KBM-7 (cell line): Measurements from ENCODE around the gene EFR3B.

Source experiments
- DNase-seq: peaks from one replicate; pipeline ENCODE4 v3.0.0-alpha.2; 2015
- in situ Hi-C: fragments of 300-500 bp; cut with MboI; formaldehyde crosslinking; loops from 2 replicates; pipeline ENCODE4 v1.14.3; 2020; ENCODE audit warnings: low sequenced_read_pairs, low pct_unique_long_range_greater_than_20kb, mixed read lengths

Gene EFR3B

DNA sequence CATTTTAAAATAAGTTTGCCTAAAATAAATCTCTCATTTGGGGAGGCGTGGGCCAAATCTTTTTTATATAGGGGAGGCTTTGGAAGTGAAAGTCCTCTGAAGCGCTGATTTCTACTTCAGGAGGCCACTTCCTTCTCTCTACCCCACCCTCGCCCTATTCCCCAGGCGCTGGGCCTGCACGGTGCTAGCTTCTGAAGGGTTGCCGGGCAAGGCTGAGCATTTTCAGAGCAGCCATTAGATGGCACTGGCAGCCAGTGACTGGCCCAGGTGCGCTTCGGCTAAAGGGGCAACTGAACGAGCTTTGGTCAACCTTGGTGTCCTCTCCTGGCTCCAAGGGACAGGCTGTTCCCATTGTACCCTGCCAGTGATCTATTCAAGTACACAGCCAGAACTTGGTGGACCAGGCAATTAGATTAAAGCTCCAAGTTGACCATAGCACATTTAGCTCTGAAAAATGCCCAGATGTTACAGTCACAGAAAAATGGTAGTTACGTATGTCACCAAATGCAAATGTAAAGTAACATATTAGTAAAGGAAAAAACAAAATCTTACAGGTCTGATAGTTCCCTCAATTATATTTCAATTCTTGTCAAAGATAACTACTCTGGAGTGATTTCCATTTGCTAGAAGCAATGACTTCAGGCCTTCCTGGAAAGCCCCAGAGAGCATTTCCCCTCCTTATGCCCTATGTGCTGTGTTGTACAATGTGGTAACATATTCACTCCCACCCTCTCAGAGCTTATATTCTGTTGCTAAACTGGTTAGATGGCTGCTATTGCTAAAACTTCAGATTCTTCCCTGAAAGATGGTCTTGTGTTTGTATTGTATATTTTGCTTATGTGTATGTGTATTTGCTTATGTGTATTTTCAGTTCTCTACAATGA lies 124.4 kb downstream of the EFR3B start:
- DNase-seq, result peak; percentile 52
- in situ Hi-C loops, result no loop called here

DNA sequence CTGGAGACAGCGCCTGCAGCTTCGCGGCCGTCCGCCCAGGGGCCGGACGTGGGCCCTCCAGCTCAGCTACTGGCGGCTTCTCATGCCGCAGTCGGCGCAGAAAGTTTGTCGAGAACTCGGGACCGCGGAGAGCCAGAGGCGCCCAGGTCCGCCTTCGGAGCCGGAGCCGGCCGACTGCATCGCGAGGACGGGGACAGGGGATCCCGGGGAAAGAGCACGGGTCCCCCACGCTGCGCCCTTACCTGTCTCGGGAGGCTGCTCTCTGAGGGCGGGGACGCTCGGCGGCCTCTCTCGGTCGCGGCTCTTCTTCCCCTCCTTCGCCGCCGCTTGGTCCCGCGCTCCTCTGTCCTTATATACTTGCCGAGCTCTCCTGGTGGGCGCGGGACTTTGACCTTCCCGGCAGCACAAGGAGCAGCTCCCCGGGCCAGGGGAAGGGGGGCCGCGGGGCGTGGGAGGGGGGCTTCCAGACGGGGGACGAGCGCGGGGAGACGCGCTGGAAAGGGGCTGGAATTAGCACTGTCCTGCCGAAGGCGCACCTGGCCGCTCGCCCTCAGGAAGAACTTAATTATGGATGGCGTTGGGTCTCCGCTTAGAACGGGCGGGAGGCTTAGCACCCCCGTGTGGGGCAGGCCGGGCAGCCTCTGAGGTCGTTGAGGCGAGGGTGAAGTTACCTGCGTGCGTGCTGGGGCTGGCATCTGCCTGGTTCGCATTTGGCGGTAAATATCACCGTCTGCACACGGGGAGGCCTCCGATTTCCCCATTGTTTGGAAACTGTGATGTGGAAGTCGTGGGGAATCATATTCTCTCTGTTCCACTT lies 126.6 kb downstream of the EFR3B start, which contains the start of gene POMC:
TSS of gene POMC (minus strand) at position 325 of the 817 bp plus-strand sequence. CDS start 3,808 bp downstream, outside the sequence.
- peak; percentile 12 for DNase-seq

DNA sequence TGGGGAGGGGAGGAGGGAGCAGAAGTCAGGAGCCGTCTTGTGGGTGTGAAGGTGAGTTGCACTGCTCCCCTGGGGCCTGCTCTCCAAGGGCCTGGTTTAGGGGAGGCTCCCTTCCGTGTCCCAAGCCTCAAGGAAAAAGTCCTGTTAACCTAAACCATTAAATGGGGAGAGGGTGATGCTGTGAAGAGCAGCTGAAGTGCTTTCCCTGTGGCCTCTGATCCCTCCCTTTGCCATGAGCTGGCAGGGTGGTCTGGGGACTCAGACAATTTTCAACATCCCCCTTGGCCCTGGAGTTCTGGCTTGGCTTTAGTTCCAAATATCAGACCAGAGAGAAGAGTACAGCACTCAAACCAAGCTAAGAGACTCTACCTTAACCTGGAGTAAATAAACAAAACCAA lies 127.2 kb downstream of the EFR3B start:
- DNase-seq, result no peak
- in situ Hi-C loops, result no loop called here

More for the DNA sequence above, 126.6 kb downstream of the EFR3B start, which contains the start of gene POMC:
- in situ Hi-C loops, result no loop called here

DNA sequence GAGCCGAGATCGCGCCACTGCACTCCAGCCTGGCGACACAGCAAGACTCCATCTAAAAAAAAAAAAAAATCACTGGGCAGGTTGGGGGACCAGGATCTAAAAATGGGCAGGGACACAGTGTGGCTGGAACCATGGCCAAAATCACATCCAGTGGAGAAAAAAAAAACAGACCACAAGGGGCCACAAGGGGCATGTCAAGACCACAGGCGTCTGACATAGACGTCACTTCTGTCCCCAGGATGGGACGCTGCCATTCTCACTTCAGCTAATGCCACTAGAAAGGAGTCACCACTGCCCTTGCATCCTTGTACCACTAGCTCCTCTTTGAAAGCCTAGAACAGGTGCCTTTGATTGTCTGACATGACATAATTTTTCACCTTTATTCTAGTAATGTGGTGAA lies 129.0 kb downstream of the EFR3B start:
- DNase-seq, result no peak
- in situ Hi-C loops, result no loop called here

DNA sequence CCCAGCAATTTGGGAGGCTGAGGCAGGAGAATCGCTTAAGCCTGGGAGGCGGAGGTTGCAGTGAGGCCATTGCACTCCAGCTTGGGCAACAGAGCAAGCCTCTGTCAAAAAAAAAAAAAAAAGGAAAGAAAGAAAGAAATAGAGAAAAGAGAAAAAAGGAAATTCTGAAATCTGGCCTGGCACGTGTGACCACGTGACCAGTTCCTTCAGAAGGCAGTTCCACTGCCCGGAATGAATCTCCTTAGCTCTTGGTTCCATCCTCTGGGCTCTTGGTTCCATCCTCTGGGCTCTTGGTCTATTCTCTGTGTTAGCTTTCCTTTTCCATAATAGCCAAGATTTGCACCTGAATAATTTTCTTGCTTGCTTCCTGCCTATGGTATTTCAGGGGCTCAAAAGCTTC lies 131.8 kb downstream of the EFR3B start:
- DNase-seq, result no peak
- in situ Hi-C loops, result no loop called here

DNA sequence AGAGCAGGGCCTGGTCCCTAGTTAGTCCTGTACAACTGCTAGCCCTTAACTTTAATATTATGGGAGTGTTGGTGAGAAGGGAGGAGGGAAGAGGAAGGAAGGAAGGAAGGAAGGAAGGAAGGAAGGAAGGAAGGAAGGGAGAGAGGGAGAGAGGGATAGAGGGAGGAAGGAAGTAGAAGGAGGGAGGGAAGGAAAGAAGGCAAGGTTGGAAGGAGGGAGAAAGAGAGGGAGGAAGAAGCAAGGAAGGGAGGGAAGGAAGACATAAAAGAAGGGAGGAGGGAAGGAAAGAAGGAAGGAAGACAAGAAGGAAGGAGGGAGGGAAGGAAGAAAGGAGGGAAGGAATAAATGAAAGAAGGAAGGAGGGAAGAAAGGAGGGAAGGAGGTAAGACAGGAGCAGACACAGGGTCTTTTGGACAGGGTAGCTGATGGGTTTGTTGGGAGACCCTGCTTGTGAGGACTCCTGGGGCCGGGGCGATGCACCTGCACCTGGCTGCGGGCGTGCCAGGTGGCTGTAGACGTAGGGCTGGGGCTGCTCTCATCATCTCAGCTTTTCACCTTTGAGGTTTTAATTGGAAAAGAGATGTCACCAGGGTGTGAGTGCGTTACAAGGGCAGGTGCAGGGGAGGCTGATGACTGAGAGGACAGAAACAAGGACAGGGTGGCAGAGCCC lies 132.5 kb downstream of the EFR3B start:
- DNase-seq, result no peak
- in situ Hi-C loops, result no loop called here

DNA sequence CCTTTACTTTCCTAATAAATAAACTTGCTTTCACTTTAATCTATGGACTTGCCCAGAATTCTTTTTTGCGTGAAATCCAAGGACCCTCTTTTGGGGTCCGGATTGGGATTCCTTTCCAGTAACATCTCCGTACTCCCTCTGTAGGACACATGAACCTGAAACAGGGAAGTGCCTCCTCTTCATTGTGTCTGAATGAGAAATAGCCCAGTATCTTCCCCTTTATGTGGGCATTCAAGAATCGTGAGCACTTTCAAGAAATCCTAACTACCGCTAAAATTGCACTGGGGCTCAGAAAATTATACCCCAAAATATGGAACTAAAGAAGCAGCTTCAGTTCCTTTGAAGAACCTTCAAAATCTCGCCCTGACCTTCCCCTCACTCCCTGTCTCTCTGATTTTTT lies 134.3 kb downstream of the EFR3B start:
- in situ Hi-C loops, result no loop called here
- DNase-seq, result no peak

DNA sequence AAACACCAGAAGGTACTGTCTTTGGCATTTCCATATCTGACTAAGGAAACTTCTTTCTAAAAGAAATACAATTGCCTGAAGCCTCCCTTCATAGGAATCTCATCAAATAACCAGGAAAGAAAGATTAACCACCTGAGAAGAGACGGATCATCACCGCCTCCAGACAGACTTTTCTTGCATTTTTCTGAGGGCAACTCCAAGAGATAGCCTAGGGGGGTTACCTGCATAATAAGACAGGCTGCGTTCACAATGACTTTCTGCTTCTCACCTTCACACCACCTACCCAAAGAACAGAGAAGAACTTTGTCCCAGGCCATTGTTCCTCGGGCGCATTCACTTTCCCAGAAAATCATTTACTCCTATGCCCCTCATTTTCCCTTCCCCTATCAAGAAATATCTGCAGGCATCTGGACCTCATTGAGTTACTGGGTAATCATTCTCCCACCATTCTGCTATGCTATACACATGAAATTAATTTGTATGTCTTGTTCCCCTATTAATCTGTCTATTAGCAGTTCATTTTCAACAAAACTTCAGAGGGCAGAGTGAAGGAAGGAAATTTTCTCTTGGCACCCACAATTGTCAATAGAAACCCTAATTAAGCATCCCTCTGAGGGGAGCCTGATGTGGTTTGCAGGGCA lies 134.8 kb downstream of the EFR3B start:
- in situ Hi-C loops, result no loop called here
- DNase-seq, result no peak

DNA sequence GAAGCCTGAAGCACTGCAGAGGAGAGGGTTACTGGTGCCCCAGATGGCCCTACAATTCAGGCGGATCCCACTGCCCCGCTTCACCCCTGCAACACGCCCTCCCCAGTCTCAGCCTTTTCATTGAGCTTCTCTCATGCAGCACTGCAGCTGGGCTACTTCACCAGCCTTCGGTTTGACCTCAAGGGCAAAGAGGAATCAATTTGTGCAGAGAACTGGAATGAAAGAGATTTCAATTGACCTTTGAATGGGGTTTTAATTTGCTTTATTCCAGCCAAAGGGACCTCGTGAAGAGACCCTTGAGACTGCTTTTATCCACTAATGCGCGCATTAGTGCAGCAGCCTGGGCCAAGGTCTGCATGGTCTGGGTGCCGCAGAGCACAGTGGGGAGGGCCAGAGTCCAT lies 135.3 kb downstream of the EFR3B start:
- no peak for DNase-seq
- in situ Hi-C loops, result no loop called here

DNA sequence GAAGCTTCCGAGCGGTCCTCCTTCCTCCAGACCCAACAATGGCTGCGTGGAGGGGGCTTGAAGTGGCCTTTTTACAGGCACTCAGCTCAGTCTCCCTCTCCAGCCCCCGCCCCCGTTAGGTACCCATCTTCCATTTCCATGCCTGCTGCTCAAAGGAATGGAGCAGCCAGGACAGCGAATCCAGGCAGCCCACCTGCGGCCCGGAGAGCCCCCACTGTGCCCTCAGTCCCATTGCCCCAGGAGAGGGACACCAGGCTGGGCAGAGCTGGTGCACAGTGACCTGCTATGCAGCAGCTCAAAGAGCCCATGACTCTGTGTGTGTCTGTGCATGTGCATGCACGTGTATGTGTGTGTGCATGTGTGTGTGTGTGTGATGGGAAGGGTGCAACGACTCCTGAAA lies 137.1 kb downstream of the EFR3B start:
- in situ Hi-C loops, result no loop called here
- no peak for DNase-seq

DNA sequence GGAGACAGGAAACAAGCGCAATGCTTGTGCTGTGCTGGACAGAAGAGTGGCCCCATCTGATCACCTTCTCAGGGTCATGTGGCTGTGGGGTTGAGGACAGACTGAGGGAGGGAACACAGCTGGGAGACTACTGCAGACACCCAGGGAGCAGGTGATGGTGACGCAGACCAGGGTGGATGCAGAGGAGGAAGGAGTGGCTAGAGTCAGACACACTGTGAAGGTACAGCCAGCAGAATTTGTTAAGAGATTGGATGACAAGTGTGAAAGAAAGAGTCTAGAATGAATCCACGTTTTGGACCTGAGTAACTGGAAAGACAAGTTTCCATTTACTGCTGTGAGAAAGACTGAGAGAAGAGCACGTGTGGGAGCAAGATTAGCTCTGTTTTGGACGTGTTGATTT lies 142.4 kb downstream of the EFR3B start:
- in situ Hi-C loops, result no loop called here

DNA sequence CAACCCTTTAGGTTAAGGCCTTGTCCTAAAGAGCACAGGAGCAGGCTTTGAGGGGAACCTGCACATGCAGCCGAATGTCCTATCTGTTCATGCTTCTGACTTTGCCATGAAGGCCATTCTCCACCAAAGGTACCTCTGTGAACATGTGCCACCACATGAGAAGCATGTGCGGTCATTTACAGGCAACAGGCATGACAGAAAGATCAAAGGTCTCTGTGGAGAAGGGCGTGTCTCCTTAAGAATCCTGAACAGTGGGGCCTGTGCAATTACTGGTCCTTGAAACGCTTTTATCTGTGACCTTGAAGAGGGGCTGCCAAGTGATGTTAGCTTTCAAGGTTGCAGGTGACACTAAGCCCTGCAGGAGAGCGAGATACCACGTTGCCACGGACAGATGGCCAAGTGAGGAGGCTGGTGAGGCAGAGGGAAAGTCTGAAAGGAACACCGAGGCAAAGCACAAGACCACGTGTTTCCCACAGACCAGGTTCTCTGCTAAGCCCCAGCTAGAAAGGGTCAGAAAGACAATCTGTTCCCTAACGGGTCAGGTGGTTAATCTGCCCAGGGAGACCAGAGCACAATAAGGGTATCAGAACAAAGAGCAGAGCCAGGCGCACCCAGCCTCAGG lies 146.0 kb downstream of the EFR3B start:
- DNase-seq, result no peak
- in situ Hi-C loops, result no loop called here

More for the DNA sequence above, 142.4 kb downstream of the EFR3B start:
- DNase-seq, result no peak

DNA sequence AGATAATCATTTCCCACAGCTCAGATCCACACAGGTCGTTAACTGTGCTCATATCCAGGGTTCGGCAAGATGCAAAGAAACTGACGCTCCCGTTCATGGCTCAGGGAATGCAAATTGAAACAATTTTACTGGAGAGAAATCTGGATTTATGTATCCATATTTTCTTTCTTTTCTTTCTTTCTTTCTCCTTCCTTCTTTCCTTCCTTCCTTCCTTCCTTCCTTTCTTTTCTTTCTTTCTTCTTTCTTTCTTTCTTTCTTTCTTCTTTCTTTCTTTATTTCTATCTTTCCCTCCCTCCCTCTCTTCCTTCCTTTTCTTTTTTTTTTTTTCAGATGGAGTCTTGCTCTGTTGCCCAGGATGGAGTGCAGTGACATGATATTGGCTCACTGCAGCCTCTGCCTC lies 146.5 kb downstream of the EFR3B start:
- in situ Hi-C loops, result no loop called here
- DNase-seq, result no peak

DNA sequence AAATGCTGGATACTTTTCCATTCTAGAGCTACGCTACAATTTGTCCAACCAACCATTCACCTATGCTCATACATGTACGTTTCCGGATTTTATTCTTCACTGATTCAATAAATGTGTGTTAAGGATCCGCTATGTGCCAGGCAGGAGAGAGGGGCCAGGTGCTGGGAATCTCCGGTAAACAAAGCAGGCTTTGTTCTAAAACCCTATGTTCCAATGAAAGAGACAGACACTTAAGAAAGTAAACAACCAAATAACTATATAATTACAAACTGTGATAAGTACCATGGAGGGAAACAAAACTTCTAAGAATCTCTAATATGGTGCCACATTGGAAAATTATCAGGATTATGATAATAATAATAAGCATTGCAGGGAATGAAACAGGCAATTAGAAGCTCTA lies 148.7 kb downstream of the EFR3B start:
- in situ Hi-C loops, result no loop called here
- DNase-seq, result no peak

DNA sequence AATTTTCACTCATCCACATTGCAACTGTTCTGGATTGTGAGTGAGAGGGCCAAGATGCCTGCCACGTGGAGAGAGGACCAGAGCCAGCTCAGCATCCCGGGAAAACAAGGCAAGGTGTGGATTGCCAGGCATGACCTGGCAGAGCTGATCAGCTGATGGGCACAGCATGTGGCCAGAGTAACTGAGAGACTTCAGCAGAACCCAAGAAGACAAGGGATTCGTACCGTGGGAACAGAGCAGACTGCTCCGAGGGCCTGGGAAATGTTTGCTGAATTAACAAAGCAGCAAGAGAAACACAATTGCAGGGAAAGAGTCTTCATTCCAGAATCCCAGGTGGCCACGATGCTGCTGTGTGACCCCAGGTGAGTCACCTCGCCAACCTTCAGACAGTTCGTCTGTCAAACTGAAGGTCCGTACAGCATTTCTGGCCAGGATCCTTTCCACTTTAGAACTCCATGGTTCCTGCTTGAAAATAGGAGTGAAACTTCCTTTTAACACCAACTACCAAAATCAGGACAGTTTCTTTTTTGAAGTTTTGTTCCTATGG lies 152.8 kb downstream of the EFR3B start:
- in situ Hi-C loops, result no loop called here

DNA sequence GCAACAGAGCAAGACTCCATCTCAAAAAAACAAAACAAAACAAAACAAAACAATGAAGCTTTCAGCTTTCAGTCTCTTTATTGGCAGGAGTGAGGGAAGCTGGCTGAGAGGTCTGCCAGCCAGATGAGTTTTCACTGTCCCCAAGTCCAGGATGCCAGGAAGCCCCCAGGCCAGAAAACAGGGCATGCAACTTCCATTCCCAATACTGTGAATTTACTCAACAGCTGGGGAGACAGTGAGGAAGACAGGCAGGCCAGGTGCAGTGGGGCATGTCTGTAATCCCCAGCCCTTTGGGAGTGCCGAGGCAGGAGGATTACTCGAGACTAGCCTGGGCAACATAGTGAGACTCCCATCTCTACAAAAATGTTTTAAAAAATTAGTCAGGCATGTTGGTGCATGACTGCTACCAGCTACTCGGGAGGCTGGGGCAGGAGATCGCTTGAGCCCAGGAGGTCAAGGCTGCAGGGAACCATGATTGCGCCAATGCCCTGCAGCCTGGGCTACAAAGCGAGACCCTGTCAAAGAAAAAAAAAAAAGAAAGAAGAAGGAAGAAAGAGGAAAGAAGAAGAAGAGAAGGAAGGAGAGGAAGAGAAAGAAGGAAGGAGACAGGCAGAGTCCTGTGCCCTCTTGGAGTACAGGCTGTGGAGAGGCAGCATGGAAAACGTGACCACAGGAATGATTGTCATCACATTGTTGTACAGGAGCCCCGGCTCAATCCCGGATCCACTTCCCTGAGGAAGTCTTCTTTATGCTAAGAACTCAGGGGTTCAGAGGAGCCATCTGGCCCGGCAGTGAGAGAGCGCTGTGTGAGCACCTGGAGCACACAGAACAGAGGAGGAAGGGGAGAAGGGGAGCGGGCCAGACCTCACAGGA lies 155.7 kb downstream of the EFR3B start:
- in situ Hi-C loops, result no loop called here
- no peak for DNase-seq

More for the DNA sequence above, 152.8 kb downstream of the EFR3B start:
- DNase-seq, result no peak

DNA sequence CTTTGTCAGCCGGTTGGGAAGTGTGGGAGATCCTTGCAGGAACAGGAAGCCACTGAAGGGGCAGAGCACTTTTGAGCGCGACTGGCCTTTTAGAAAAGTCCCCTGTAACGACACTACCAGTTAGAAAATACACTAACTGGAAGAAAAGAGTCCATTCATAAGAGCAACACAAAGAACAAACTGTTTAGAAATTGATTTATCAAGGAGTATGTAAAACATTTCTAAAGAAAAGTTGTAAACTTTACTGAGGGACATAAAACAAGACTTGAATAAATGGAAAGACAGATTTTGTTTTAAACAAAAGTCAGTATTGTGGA lies 156.3 kb downstream of the EFR3B start:
- in situ Hi-C loops, result no loop called here
- DNase-seq, result no peak

DNA sequence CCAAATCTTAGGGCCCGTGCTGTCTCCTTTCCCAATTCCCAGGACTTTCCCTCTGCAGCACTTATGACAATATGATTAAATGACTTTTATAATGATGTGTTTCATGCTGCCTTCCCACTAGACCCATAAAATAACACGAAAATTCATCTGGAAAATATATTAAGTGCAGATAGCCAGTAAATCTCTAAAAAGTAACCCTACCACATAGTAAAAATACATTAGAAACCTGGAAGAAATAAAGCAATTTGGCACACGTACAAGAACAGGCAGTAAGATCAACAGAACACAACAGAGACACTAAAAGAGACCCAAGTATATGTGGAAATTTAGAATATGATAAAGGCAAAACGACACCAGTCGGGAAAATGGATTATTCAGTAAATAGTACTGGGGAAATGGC lies 156.7 kb downstream of the EFR3B start:
- DNase-seq, result no peak
- in situ Hi-C loops, result no loop called here
